LNCAP (cell line): Measurements from ENCODE around the gene PPM1E.

ENCODE experiments used
- TF ChIP-seq, protein P1 (sequence below): fragments of 450-650 bp; IDR thresholded peaks from 2 replicates; pipeline ENCODE4 v1.5.1; 2017; ENCODE audit warnings: mild to moderate bottlenecking

PPM1E gene

DNA sequence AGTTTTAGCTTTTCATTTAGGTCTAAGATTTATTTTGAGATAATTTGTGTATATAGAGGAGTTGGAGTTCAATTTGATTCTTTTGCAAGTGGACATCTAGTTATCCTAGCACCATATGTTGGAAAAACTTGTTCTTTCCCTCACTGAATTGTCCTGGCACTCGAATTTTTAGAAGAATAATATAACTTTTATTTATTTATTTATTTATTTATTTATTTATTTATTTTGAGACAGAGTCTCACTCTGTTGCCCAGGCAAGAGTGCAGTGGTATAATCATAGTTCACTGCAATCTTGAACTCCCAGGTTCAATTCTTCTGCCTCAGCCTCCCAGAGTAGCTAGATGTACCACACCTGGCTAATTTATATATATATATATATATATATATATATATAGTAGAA, 29.4 kb downstream of the PPM1E start:
- TF ChIP-seq, protein P1, sequence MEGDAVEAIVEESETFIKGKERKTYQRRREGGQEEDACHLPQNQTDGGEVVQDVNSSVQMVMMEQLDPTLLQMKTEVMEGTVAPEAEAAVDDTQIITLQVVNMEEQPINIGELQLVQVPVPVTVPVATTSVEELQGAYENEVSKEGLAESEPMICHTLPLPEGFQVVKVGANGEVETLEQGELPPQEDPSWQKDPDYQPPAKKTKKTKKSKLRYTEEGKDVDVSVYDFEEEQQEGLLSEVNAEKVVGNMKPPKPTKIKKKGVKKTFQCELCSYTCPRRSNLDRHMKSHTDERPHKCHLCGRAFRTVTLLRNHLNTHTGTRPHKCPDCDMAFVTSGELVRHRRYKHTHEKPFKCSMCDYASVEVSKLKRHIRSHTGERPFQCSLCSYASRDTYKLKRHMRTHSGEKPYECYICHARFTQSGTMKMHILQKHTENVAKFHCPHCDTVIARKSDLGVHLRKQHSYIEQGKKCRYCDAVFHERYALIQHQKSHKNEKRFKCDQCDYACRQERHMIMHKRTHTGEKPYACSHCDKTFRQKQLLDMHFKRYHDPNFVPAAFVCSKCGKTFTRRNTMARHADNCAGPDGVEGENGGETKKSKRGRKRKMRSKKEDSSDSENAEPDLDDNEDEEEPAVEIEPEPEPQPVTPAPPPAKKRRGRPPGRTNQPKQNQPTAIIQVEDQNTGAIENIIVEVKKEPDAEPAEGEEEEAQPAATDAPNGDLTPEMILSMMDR, result no peak

DNA sequence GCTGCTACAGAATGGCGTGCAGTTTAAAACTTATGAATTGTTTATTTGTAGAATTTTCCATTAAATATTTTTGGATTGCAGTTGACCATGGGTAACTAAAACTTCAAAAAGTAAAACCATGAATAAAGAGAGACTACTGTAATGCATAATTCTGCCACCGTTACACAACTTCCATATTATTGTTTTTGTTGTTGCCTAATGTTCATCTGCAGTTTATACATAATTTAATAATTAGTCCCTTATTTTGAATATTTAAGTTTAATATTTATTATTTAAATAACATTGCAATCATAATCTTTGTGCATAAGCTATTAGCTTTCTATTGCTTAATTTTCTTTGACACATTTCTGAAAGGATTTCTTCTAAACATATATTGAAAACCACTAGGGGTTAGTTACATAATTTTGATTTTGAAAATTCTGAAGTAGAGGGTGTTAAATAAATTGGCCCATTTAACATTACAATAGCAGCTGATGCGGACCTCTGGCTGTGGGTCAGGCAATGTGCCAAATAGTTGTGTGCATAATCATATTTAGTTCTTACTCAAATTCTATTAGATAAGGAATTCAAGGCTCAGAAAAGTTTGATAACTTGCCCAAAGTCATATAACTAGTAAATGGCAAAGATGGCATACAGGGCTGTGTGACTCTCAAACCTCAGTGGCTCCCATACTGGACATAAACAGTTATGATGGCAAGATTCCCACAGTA, 31.1 kb downstream of the PPM1E start:
- TF ChIP-seq, protein P1, result no peak

DNA sequence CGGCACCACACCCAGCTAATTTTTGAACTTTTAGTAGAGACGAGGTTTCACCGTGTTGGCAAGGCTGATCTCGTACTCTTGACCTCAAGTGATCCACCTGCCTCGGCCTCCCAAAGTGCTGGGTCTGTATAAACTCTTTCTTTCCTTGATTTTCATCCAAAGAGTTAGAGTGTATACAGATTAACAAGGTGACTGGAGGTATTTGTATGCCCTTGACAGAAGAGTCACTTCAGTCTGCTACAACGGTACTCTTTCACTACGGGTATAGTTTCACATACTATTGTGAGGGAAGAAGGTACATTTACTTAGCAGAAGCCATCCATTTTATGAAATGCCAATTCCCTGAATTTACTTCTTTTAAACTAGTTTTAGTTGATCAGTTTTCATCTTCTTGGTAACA, 32.5 kb downstream of the PPM1E start:
- TF ChIP-seq, protein P1, result no peak

DNA sequence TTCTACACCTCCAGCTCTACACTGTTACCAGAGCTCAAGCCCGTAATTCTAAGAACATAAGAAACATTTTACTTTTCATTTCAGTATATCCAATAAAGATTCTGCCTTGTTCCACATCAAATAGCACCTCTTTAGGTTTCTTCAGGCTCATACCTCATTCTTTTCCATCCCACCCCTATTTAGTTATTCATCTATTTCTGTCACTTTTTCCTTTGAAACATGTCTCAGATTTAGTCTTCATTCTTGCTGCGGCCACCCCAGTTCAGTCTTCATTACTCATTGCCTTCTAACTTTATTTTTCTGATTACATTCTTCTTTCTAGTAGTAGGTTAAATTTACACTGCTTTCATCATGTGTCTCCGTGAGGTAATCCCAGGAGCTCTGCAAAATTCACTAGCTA, 33.5 kb downstream of the PPM1E start:
- TF ChIP-seq, protein P1, result no peak

DNA sequence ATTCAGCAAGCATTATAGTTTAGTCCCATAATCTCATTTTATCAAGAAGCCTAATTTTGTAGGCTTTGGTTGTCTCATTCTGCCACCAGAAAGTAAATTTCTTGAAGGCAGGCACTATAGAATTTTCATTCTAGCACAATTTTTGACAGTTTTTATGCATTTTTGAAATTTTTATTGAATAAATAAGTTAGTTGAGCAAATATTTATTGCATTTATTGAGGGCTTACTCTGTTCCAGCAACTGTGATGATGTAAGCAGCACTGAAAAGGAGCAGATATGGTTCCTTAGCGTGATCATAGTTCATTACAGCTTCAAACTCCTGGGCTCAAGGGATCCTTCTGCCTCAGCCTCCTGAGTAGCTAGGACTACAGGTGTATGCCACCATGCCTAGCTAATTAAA, 34.2 kb downstream of the PPM1E start:
- TF ChIP-seq, protein P1, result no peak

DNA sequence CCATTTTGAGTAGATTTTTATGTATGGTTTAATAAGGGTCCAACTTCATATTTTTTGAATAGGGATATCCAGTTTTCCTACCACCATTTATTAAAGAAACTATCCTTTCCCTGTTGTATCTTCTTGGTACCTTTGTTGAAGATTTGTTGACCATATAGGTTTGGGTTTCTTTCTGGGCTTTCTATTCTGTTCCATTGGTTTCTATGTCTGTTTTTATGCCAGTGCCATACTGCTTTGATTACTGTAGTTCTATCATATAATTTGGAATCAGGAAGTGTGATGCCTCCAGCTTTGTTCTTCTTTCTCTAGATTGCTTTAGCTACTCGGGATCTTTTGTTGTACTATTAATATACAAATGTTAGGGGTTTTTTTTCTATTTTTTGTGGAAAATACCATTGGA, 46.5 kb downstream of the PPM1E start:
- TF ChIP-seq, protein P1, result no peak

DNA sequence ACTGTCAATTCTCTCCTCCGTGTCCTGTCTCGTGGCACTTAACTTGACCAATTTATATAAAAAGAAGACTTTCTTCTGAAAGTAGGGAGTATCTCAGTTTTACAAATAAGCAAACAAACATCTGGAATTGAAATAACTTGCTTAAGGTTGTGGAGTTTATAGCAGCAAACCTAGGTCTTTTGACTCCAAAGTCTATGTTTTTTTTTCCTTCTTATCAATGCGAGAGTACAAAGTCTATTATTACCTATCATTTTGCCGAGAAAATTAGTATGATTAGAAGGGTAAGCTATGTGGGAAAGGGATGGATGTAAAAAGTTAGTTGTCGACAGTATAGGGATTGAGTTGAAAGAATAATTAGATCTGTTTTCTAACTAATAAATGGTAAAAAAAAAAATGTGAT, 50.4 kb downstream of the PPM1E start:
- TF ChIP-seq, protein P1, result no peak
